GM18502 (cell line): ENCODE results near the gene MYL3.
"Not testable (repeated sequence)": the region's sequence is repeated elsewhere in the genome, so short reads cannot be mapped to it uniquely, and the experiment has no call there.

ENCODE experiments used
- ATAC-seq: cut with Tn5 transposase; IDR thresholded peaks from one replicate; pipeline ENCODE4 v1.9.1; 2021; ENCODE audit warnings: mild to moderate bottlenecking; ENCODE audit not compliant: unreplicated experiment, poor library complexity

Gene MYL3

DNA sequence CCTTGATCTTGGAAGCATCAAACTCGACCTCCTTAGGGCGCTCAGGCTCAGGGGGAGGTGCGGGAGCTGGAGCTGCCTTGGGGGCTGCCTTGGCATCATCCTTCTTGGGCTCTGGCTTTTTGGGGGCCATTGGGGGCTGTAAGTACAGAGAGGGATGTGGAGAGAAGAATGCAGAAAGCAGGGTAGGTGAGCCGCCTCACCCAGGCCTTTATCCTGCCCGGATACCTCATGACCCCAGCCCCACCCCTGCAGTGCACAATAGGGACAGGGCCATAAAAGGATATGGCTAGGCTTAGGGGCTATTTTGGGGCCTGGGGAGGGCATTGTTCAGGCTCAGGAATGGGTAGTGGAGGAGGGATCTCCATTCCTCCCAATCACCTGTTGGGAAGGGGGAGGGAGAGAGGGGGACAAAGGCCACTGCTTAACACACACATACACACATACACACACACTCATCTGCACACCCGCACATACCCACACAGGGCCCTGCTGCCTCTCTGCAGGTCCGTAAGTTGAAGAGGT is at the start of gene MYL3:
MYL3 (minus strand) TSS at position 184 of the 522 bp plus-strand sequence; CDS start at position 130, 54 bp downstream.
- no peak for ATAC-seq

DNA sequence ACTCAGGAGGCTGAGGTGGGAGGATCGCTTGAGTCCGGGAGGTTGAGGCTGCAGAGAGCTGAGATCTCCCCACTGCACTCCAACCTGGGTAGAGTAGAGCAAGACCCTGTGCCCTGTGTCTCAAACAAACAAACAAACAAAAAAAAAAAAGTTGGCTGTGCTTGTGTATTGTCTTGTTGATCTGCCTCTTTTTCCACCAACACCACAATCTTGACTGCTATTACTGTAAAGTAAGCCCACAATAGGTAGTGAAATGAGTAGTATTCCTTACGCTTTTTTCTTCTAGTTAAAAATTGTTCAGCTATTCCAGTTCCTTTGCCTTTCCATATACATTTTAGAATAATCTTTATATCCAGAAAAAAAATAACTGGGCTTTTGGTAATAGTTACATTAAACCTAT is 49.7 kb upstream of the MYL3 start:
- no peak for ATAC-seq

- ATAC-seq: not testable (repeated sequence)
Measured at GRCh38 chr3:46910914-46911313, 47.7 kb upstream of the MYL3 start.

DNA sequence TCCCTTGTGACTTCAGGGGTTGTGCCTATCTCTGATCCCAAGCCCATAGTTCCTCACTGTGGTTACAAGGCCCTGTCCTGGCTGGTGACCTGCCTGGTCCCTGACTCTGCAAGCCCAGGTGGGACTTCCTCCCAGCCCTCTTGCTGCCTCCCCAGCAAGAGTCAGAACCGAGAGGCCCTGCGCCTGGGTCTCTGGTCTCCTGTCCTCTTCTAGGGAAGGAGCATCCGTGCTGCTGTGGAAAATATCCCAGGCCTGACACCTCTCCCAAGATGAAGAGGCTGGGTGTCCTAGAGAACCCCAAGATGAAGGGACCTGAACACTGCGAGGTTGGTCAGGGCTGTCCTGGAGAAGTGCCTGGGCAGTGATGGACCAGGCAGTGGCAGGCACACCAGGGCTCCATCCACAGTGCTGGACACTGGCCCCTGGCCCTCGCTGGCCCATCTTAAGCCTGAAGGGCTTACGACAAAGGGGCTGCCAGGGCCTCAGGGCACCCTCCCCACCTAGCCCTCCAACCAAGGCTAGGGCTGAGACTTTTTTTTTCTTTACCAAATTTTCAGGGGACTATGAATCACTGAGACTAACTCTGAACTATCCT is 47.0 kb upstream of the MYL3 start:
- no peak for ATAC-seq

DNA sequence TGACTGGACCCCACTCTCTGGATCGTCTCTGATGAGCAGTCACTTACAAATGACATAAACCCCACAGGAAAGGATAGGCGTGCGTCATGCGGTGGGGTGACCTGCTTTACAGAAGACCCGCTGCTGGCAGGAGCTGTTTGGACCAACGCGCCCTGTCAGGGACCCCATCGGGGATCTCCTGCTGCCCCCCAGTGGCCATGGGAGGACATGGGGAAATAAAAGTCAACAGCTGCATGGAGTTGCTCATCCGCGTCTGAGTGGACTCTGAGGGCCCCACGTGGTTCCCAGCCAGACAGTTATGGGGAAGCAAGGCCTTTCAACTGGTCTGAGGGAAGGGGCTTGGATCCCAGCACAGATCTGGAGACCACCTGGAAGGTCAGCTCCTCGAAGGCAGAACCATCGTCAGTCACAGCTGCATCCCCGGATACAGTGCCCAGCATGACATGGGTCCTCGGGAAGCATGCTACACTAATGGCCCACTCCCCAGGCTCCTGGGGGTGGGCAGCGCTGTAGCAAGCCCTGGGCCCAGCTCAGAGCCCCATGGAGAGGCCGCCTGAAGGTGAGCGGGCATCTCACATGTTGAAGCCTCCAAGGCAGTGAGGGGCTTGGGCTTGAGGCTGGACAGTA is 46.4 kb upstream of the MYL3 start:
- no peak for ATAC-seq

GRCh38 chr3:46908986-46909534 is 45.8 kb upstream of the MYL3 start:
- no peak for ATAC-seq

DNA sequence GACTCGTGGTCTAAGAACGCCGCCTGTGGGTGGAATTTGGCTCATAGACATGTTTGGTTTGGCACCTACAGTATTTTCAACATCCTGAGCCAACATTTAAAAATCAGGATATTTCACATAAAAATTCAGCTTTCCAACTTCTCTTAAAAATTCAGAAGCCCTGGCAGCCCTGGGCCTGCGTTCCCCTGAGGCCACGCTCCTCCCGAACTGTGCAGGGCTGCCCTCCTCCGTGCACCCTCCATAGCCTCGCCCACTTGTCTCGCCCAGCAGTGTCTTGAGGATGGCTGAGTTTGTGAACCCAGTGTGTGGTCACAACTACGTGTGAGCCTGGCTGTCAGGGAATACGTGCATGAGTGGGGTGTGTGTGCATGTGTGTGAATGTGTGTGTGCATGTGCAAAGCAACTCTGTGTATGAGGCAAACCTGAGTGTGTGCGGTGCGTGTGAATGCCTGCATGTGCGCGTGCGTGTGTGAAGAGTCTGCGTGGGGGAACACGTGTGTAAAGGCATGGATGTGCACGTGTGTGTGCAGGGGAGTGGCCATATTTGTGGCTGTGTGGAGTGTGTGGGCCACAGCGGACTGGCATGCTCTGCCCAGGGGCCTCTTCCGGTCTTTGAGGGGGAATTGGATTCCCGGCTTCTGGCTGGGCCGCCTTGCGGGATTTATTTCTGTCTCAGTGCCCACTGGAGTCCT is 45.2 kb upstream of the MYL3 start:
- no peak for ATAC-seq

- ATAC-seq: no peak
Measured at GRCh38 chr3:46907960-46908293, 44.7 kb upstream of the MYL3 start.

DNA sequence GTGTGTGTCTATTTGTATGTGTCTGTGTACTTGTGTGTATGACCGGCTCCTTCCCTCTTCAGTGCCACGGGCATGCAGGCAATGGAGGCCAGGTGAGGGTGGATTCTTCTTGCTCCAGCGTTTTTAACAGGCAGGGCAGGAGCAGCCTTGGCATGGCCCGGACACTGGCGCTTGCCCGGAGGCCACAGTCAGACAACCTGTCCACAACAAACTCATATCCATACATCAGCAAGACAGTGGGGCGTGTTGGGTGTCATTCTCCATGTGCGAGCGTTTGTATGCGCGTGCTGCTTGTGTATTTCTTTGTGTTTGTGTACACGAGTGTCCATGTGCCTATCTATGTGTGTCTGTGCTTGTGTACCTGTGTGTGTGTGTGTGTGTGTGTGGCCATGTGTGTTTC is 44.0 kb upstream of the MYL3 start:
- no peak for ATAC-seq

DNA sequence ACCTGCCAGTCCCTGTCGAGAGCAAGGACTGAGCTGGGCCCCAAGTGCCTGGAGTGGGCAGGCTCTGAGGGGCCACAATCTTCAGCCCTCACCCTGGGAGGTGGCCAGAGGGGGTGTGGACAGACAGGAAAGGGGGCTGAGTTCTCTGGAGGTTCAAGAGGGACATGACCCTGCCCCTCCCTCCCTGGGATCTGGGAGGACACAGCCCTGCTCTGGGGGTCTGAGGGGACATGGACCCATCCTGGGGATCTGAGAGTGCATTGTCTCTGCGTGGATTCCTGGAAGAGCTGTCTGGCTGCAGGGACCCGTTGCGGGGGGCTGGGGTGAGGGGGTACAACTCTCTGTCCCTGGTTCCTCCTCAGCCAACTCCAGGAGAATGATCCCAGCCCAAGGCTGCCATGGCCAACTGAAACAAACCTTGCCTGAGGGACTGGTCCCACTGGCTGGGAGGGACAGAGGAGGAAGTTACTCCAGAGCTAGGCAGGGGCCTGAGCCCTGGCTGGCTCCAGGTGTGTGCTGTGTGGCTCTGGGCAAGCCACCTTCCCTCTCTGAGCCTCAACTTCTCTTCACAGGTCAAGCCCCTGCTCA is 43.3 kb upstream of the MYL3 start:
- ATAC-seq: no peak

DNA sequence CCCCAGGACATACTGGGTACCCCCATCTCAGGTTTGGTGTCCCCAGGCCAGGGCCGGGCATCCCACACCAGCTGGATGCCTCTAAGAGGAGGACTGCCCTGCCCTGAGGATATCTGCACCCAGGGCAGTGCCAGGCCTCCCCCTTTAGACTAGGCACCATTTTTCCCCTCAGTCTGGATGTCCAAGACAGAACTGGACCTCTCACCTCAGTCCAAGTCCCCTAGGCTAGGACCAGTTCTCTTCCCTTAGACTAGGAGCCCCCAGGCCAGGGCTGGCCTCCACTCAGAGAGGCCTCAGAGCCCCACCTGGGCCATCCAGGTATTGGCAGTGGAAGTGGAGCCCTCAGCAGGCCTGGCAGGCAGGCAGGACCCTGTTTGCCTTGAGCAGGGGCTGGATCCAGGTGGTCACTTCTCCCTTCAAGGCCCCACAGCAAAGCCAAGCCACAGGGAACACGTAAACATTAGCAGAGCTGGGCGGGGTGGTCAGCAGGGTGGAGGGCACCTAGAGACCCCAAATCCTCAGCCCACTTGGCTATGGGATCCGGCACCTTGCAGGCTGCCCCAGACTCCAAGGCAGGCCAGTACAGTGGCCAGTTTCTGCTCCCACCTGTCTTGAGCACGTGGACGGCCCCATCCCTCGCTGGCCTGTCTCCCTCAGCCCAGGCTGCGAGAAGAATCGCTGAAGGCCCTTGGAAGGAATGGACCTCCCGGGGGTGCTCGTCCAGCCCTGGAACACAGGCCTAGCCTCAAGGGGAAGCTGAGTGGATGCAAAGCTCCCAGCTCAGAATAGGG is 42.6 kb upstream of the MYL3 start:
- ATAC-seq: no peak

- ATAC-seq: no peak
Measured at GRCh38 chr3:46905213-46905560, 41.9 kb upstream of the MYL3 start.

- ATAC-seq: no peak
Measured at GRCh38 chr3:46904303-46905212, 41.3 kb upstream of the MYL3 start.

GRCh38 chr3:46903341-46904302 is 40.4 kb upstream of the MYL3 start:
- ATAC-seq: no peak

- no peak for ATAC-seq
Measured at GRCh38 chr3:46902188-46902631, 39.0 kb upstream of the MYL3 start.

- no peak for ATAC-seq
Measured at GRCh38 chr3:46901591-46902187, 38.4 kb upstream of the MYL3 start.

- no peak for ATAC-seq
Measured at GRCh38 chr3:46901061-46901460, 37.8 kb upstream of the MYL3 start.

GRCh38 chr3:46900356-46900755 is 37.1 kb upstream of the MYL3 start:
- no peak for ATAC-seq
